H1 (cell line): ENCODE results near the gene CMYA5. TPM values are rescaled to one million over a fixed set of nuclear protein-coding genes. Genes with fewer than 3 reads are reported as not detected.

Experiments
- CTCF ChIA-PET: fragments of 300-600 bp; sonication (Branson Sonifier 250); formaldehyde crosslinking; loops from one replicate; lab custom pipeline; 2021; ENCODE audit not compliant: partially characterized antibody; lab: Charles Lee
- POLR2A ChIA-PET: fragments of 300-600 bp; sonication (Branson Sonifier 250); formaldehyde crosslinking; loops from one replicate; lab custom pipeline; 2021; ENCODE audit warnings: inconsistent platforms; ENCODE audit not compliant: partially characterized antibody; lab: Charles Lee
- DNase-seq, 2 experiments: peaks; one replicate each; pipeline versions ENCODE4 v3.0.0 to v3.0.0-alpha.2; 2010 to 2022; ENCODE audit warnings: low spot score in 2 of 2, low read depth in 1 of 2, mixed read lengths in 1 of 2
- FAIRE-seq: peaks from 2 replicates; lab custom pipeline; 2011; peaks lifted over from hg19 to GRCh38; lab: Jason Lieb, UNC
- H2AFZ ChIP-seq: 2 replicates; pipeline ENCODE4 v1.8.1; 2012; ENCODE audit warnings: low read length, inconsistent platforms
- H2AK5ac ChIP-seq: 2 replicates; pipeline ENCODE4 v1.6.1; 2013; ENCODE audit warnings: low read depth, low read length
- H2BK120ac ChIP-seq: replicated peaks from 2 replicates; pipeline ENCODE3; 2013; ENCODE audit warnings: low read depth, low read length, inconsistent platforms
- H2BK12ac ChIP-seq: 2 replicates; pipeline ENCODE4 v1.6.1; 2013; ENCODE audit warnings: low read depth, low read length
- H2BK15ac ChIP-seq: 2 replicates; pipeline ENCODE4 v1.6.1; 2013; ENCODE audit warnings: low read length
- H2BK20ac ChIP-seq: 2 replicates; pipeline ENCODE4 v1.6.1; 2013; ENCODE audit warnings: low read length
- H2BK5ac ChIP-seq: 2 replicates; pipeline ENCODE4 v1.6.1; 2013; ENCODE audit warnings: low read depth, low read length
- H3K14ac ChIP-seq: 2 replicates; pipeline ENCODE4 v1.6.1; 2013; ENCODE audit warnings: inconsistent platforms; ENCODE audit not compliant: insufficient read length
- H3K18ac ChIP-seq: 2 replicates; pipeline ENCODE4 v1.6.1; 2013; ENCODE audit warnings: low read length; ENCODE audit errors: extremely low read depth
- H3K23ac ChIP-seq: 2 replicates; pipeline ENCODE4 v1.6.1; 2013; ENCODE audit warnings: inconsistent platforms; ENCODE audit not compliant: insufficient read length
- H3K23me2 ChIP-seq: 2 replicates; pipeline ENCODE4 v1.6.1; 2013; ENCODE audit warnings: low read depth, low read length
- H3K27ac ChIP-seq: 2 replicates; pipeline ENCODE4 v1.6.1; 2011; ENCODE audit warnings: low read depth, low read length, inconsistent platforms
- H3K27me3 ChIP-seq, 4 experiments: replicated peaks in 1 of 4; 1 replicate in 1 of 4; 2 replicates in 3 of 4; pipeline versions ENCODE4 v1.6.1 to v1.8.1; 2011 to 2013; ENCODE audit warnings: low read length in 3 of 4, mild to moderate bottlenecking in 3 of 4, inconsistent platforms in 2 of 4, mixed read lengths in 2 of 4, moderate library complexity in 1 of 4; ENCODE audit not compliant: control insufficient read depth in 3 of 4, insufficient read depth in 3 of 4; ENCODE audit errors: extremely low read depth in 1 of 4
- H3K36me3 ChIP-seq, 4 experiments: 2 replicates each; pipeline versions ENCODE4 v1.6.1 to v1.8.1; 2011 to 2013; ENCODE audit warnings: mild to moderate bottlenecking in 4 of 4, low read length in 3 of 4, moderate library complexity in 2 of 4, control low read depth in 1 of 4, inconsistent platforms in 1 of 4; ENCODE audit not compliant: insufficient read depth in 4 of 4, control insufficient read depth in 2 of 4
- H3K4ac ChIP-seq: replicated peaks from 2 replicates; pipeline ENCODE3; 2013; ENCODE audit warnings: low read length, low read depth, mixed read lengths, inconsistent platforms; ENCODE audit not compliant: insufficient read length
- H3K4me1 ChIP-seq, 4 experiments: replicated peaks in 1 of 4; 1 replicate in 1 of 4; 2 replicates in 3 of 4; pipeline versions ENCODE4 v1.6.1 to v1.8.1; 2011 to 2013; ENCODE audit warnings: low read length in 3 of 4, inconsistent platforms in 2 of 4, mixed read lengths in 1 of 4; ENCODE audit not compliant: insufficient read depth in 4 of 4, control insufficient read depth in 3 of 4
- H3K4me2 ChIP-seq, 2 experiments: 2 replicates each; pipeline versions ENCODE4 v1.6.1 to v1.8.1; 2011 to 2013; ENCODE audit warnings: low read depth in 2 of 2, low read length in 2 of 2, control low read depth in 1 of 2, inconsistent platforms in 1 of 2, mild to moderate bottlenecking in 1 of 2; ENCODE audit not compliant: insufficient read depth in 1 of 2
- H3K4me3 ChIP-seq, 4 experiments: fragments of 200-600, 300-600 bp in 1 of 4; sonication (generic), shearing (Covaris generic), sonication (Bioruptor Twin) in 1 of 4; 2 replicates each; pipeline versions ENCODE4 v1.5.1 to v1.8.1; 2011 to 2016; ENCODE audit warnings: low read length in 4 of 4, low read depth in 3 of 4, control low read depth in 2 of 4, inconsistent platforms in 2 of 4, mild to moderate bottlenecking in 2 of 4, mixed read lengths in 1 of 4, moderate library complexity in 1 of 4; ENCODE audit not compliant: insufficient read depth in 2 of 4; ENCODE audit errors: extremely low read depth in 1 of 4
- H3K56ac ChIP-seq: replicated peaks from 2 replicates; pipeline ENCODE3; 2013; ENCODE audit warnings: low read depth, mild to moderate bottlenecking, mixed read lengths, low read length, inconsistent platforms; ENCODE audit not compliant: insufficient read length
- H3K79me1 ChIP-seq: 2 replicates; pipeline ENCODE4 v1.6.1; 2013; ENCODE audit warnings: low read depth, low read length, control low read depth
- H3K79me2 ChIP-seq, 2 experiments: 2 replicates each; pipeline versions ENCODE4 v1.6.1 to v1.8.1; 2012 to 2013; ENCODE audit warnings: low read length in 2 of 2, mild to moderate bottlenecking in 2 of 2, inconsistent platforms in 1 of 2; ENCODE audit not compliant: insufficient read depth in 2 of 2, control insufficient read depth in 1 of 2
- H3K9ac ChIP-seq, 4 experiments: replicated peaks in 1 of 4; 1 replicate in 1 of 4; 2 replicates in 3 of 4; pipeline versions ENCODE4 v1.6.1 to v1.8.1; 2011 to 2013; ENCODE audit warnings: low read depth in 3 of 4, low read length in 3 of 4, control low read depth in 2 of 4, mild to moderate bottlenecking in 2 of 4, moderate library complexity in 2 of 4, inconsistent platforms in 1 of 4; ENCODE audit errors: extremely low read depth in 1 of 4
- H3K9me3 ChIP-seq, 2 experiments: 2 replicates each; pipeline versions ENCODE4 v1.6.1 to v1.8.1; 2012 to 2013; ENCODE audit warnings: mild to moderate bottlenecking in 2 of 2, moderate library complexity in 2 of 2, control low read depth in 1 of 2, inconsistent platforms in 1 of 2, low read depth in 1 of 2, low read length in 1 of 2, mixed read lengths in 1 of 2; ENCODE audit not compliant: insufficient read depth in 2 of 2
- H4K20me1 ChIP-seq, 2 experiments: replicated peaks in 1 of 2; 2 replicates each; pipeline versions ENCODE3 to v1.8.1; 2011 to 2013; ENCODE audit warnings: inconsistent platforms in 2 of 2, low read length in 2 of 2, mild to moderate bottlenecking in 1 of 2; ENCODE audit not compliant: insufficient read depth in 2 of 2, control insufficient read depth in 1 of 2
- H4K5ac ChIP-seq: 2 replicates; pipeline ENCODE4 v1.6.1; 2013; ENCODE audit warnings: low read length, low read depth, mixed read lengths, inconsistent platforms; ENCODE audit not compliant: insufficient read length
- H4K8ac ChIP-seq: 2 replicates; pipeline ENCODE4 v1.8.0; 2013; ENCODE audit warnings: mild to moderate bottlenecking, moderate library complexity, low read length, inconsistent platforms; ENCODE audit not compliant: insufficient read depth; ENCODE audit errors: extremely low read depth
- H4K91ac ChIP-seq: replicated peaks from 2 replicates; pipeline ENCODE3; 2013; ENCODE audit warnings: low read length, mixed read lengths, inconsistent platforms; ENCODE audit not compliant: insufficient read length
- BACH1 ChIP-seq: IDR thresholded peaks from 2 replicates; pipeline ENCODE4 v1.6.1; 2012; ENCODE audit warnings: low read length, improper control_type of control experiment
- BCL11A ChIP-seq, 2 experiments: IDR thresholded peaks; one replicate each; pipeline ENCODE4 v1.6.1; 2011; ENCODE audit warnings: low read depth in 2 of 2, low read length in 2 of 2, mild to moderate bottlenecking in 2 of 2
- BRCA1 ChIP-seq: IDR thresholded peaks from 2 replicates; pipeline ENCODE4 v1.6.1; 2012; ENCODE audit warnings: low read depth, low read length, improper control_type of control experiment
- EGR1 ChIP-seq: IDR thresholded peaks from 2 replicates; pipeline ENCODE4 v1.6.1; 2011; ENCODE audit warnings: low read depth, low read length, borderline replicate concordance
- KDM1A ChIP-seq: fragments of 200-600, 300-600 bp; sonication (generic); IDR thresholded peaks from 2 replicates; pipeline ENCODE4 v1.7.1; 2016; ENCODE audit warnings: mild to moderate bottlenecking, low read length, borderline replicate concordance
- KDM5A ChIP-seq: fragments of 200-600 bp; IDR thresholded peaks from 2 replicates; pipeline ENCODE4 v1.7.1; 2012; ENCODE audit warnings: mild to moderate bottlenecking, low read length, inconsistent platforms, mixed read lengths
- POLR2A ChIP-seq, 2 experiments: IDR thresholded peaks; 1 replicate in 1 of 2; 2 replicates in 1 of 2; pipeline ENCODE4 v1.6.1; 2011; ENCODE audit warnings: low read depth in 2 of 2, low read length in 2 of 2, mild to moderate bottlenecking in 2 of 2; ENCODE audit errors: control extremely low read depth in 1 of 2
- POU5F1 ChIP-seq: IDR thresholded peaks from 2 replicates; pipeline ENCODE4 v1.6.1; 2011; ENCODE audit warnings: low read depth, mild to moderate bottlenecking, low read length, moderate library complexity
- RBBP5 ChIP-seq: IDR thresholded peaks from 2 replicates; pipeline ENCODE4 v1.7.1; 2012; ENCODE audit warnings: low read depth, mild to moderate bottlenecking, inconsistent platforms, low read length, moderate library complexity, borderline replicate concordance
- SIX5 ChIP-seq: IDR thresholded peaks from 2 replicates; pipeline ENCODE4 v1.6.1; 2011; ENCODE audit warnings: mild to moderate bottlenecking, low read depth, low read length
- ZNF274 ChIP-seq: IDR thresholded peaks from 2 replicates; pipeline ENCODE4 v1.7.0; 2012; ENCODE audit warnings: low read length, borderline replicate concordance; ENCODE audit errors: extremely low read depth
- polyA plus RNA-seq, 7 experiments: library from polyadenylated mRNA; depleted of rRNA in 3 of 7; stranded (reverse) in 5 of 7; unstranded in 2 of 7; fragments of >200 nt in 5 of 7; fragments of 200-250 nt in 2 of 7; gene quantifications; 1 replicate in 5 of 7; 2 replicates in 1 of 7; 4 replicates in 1 of 7; pipeline versions ENCODE4 v1.2.1 to v1.2.3, GENCODE V29; 2011 to 2013; ENCODE audit warnings: missing spikeins in 2 of 7, mixed read lengths in 2 of 7
- total RNA-seq: library from RNA; stranded (reverse); fragmentation: NEBNext Ultra II Directional; extraction: Animal tissue kit (Norgen Biotek cat#: 25700); gene quantifications from 2 replicates; pipeline ENCODE4 v1.2.1, GENCODE V29; 2021

Gene CMYA5
- total and polyA plus RNA-seq, 2 of the 8 experiments (the other 6 are each of a cell fraction or from before 2014, with no cell fraction given): 0.88 to 0.95 TPM

DNA sequence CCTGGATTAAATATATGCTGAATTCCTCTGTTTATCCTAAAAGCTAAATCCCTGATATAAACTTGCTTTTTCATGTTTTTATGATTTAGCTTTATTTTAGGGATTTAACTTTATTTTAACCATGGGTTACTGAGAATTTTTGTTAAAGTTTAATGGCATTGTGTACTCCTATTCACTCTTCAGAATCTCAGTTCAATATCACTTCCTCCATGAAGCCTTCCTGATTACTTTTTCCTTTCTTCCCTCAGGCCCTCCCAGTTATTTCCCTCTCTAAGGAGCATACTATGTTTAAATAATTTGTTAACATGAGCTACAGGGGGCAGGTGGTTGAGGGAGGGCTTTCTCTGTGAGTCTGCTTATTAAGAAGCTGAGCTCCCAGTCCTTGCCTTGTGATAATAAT, 151.5 kb downstream of the CMYA5 start:
- Histone ChIP-seq H4K8ac (no peak overlapping the region), H4K20me1 (no peaks in the 10 kb centered on the region), H2BK5ac (no peak overlapping the region), H3K23ac (no peak overlapping the region), H2AFZ (no peak overlapping the region), H2BK15ac (no peak overlapping the region), H3K4me2 (no peak overlapping the region), H3K23me2 (no peaks in the 10 kb centered on the region), H3K36me3 (no peaks in the 10 kb centered on the region), H2BK20ac (no peak overlapping the region), H4K5ac (no peak overlapping the region), H4K91ac (no peak overlapping the region), H3K4me1 (no peaks in the 10 kb centered on the region), H3K79me1 (no peaks in the 10 kb centered on the region), H3K27me3 (no peaks in the 10 kb centered on the region), H3K18ac (no peak overlapping the region), H3K79me2 (no peaks in the 10 kb centered on the region), H2AK5ac (no peak overlapping the region), H3K4me3 (no peak overlapping the region), H3K4ac (no peak overlapping the region), H2BK120ac (no peak overlapping the region), H3K9me3 (no peaks in the 10 kb centered on the region), H2BK12ac (no peak overlapping the region), H3K27ac (no peak overlapping the region), H3K14ac (no peak overlapping the region), H3K56ac (no peak overlapping the region), H3K9ac (no peak overlapping the region)
- FAIRE-seq: no peak
- ChIA-PET POLR2A (no interaction called here), CTCF (interaction anchor here (0.6 to 8.5 kb wide), 9 partner anchors 13 to 821 kb away, joined by 3 to 60 read pairs (median 4); no protein-coding TSS in a partner anchor)
- DNase-seq: no peak
- TF ChIP-seq KDM1A: no peak
- no peak for TF ChIP-seq BACH1
- TF ChIP-seq SIX5: no peak
- no peak for TF ChIP-seq POU5F1
- no peak for TF ChIP-seq ZNF274
- TF ChIP-seq KDM5A: no peak
- TF ChIP-seq BCL11A (IDR thresholded peaks at IDR 0.05; ENCODE audit: low read depth in 2 of 2, low read length in 2 of 2): no peak
- TF ChIP-seq BRCA1: no peak
- no peak for TF ChIP-seq POLR2A (IDR thresholded peaks at IDR 0.05; ENCODE audit: control extremely low read depth in 1 of 2, low read depth in 2 of 2, low read length in 2 of 2)
- TF ChIP-seq EGR1: no peak
- no peak for TF ChIP-seq RBBP5
